NAMALWA (cell line): Measurements from ENCODE around the gene PKLR.
"Not testable (repeated sequence)": the region's sequence is repeated elsewhere in the genome, so short reads cannot be mapped to it uniquely, and the experiment has no call there.

Source experiments
- DNase-seq: peaks from one replicate; pipeline ENCODE4 v3.0.0-alpha.2; 2015; ENCODE audit warnings: low spot score

The PKLR gene

DNA sequence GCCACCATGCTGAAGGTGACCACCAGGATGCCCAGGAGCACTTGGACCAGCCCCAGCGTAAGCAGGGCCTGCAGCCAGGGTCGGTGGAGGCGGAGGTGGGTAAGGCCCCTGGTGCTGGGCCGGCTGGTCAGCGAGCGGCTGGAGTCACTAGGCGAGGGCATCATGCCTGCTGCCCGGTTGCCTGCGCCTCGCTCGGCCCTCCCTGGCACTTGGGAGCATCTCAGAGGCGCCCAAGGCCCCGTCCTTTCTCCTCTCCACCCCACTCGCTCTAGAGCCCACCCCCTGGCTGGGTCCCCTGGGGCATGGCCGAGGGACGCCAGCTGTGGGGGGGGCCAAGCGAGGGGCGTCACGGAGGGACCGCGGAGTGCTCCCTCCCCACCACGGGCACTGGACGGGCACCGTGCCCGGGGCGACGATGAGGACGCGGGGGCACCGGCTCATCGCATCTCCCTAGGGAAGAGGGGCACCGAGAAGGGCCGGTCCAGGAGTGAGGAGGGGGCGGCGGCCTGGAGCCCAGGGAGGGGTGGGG, 46.5 kb downstream of the PKLR start:
- DNase-seq: no peak

DNA sequence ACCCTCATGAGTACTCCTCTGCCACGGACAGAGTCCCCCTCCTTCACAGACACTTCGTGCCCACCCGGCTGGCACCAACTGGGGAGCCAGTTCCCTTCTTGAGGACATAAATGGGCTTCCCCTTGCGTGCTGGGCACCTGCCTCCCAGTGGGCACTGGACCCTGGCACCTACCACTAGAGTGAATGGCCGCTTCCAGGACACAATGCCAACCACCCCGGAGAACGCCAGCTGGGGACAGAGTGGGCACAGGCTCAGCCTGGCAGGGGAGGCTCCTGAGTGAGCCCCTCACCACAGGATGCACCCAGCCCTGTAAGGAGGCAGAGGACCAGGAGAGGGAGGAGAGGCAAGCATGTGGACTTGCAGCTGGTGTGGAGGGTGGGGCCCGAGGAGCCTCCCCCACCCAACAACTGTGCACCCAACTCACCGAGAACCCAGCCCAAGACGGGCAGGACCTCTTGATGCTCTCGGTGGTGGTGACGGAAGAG, 47.0 kb downstream of the PKLR start:
- no peak for DNase-seq

DNA sequence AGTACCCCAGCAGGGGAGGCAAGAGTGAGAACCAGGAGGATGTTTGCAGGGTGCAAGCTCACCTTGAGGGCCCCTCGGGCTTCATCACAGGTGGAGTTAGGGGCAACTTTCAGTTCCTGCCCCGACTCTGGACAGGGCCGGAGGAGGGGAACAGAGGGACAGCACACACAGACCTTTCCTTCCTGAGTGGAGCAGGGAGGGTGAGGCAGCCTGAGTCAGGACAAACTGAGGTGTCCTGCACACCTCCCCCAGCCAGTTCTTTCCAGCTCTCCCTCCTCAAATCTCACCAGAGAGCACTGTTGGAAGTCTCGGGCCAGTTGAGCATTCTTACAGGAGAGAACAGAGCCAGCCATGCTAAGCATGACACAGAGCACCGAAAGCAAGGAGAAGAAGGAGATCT, 47.4 kb downstream of the PKLR start:
- no peak for DNase-seq

GRCh38 chr1:155253208-155253607, 48.0 kb downstream of the PKLR start:
- DNase-seq: no peak

DNA sequence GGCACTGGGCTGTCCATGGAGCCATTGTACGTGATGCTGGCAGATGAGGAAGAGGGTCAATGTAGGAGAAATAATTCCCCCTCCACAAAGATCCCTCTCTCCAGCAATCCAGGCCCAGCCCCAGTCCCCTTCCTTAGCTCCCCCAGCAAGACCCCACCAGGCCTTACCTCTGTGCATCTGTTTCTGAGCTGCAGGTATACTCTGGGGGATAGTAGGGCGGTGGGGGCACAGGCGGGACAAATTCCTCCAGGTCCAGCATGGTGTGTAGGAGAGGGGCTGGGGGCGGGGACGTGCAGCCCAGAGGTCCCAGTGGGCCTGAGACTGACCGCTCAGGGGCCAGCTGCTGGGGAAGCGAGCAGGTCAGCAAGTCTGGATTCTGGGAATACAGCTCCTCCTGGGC, 49.7 kb downstream of the PKLR start:
- no peak for DNase-seq

DNA sequence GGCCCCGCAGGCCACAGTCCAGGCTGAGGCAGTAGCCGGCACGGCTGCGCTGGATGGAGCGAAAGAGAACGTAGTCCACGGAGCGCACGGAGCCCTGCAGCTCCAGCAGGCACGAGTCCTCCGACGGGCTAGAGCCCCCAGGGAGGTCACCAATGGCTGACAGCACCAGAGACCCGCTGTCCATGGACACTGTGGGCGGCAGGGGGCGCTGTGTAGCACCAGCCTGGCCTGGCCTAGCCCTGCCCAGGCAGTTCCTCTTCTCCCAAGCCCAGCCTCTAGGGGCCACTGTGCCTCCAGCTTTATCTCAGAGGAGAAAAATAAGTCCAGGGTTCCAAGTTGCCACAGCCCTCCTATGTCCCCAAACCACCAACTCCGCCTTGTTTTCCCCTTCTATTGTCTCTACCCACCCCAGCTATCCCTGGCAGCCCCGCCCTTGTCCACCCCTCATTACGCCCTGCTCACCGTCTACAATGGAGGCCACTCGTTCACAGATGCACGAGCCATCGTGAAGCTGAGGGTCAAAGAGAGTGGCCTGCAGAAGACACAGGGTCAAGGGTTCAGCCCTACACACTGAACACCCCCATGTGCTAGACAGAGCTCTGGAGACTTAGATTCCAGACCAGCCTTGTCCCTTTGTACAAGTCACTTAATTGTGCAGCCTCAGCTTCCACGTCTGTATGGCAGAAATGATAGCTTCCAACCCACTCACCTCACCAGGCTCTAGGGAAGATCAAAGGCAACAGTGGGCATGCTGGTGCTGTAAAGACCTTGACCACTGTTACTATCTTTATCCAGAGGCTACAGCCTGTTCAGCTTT, 50.4 kb downstream of the PKLR start:
- DNase-seq: peak; percentile 99

GRCh38 chr1:155250246-155250632, 51.0 kb downstream of the PKLR start:
- DNase-seq: no peak

GRCh38 chr1:155247667-155248553, 53.3 kb downstream of the PKLR start:
- DNase-seq: no peak

DNA sequence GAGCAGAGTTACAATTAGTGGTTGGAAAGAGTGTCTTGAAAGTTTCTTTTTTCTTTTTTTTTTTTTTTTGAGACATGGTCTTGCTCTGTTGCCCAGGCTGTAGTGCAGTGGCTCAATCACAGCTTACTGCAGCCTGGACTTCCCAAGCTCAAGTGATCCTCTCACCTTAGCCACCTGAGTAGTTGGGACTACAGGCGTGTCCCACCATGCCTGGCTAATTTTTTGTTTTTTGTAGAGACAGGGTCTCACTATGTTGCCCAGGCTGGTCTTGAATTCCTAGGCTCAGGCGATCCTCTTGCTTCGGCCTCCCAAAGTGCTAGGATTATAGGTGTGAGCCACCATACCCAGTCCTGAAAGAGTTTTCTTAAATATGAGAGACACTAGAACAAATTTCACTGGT, 54.4 kb downstream of the PKLR start:
- DNase-seq: not testable (repeated sequence)

GRCh38 chr1:155245163-155245524, 56.1 kb downstream of the PKLR start:
- DNase-seq: no peak

- DNase-seq: peak; percentile 100
These were observed 56.7 kb downstream of the PKLR start for GRCh38 chr1:155244368-155245162.

DNA sequence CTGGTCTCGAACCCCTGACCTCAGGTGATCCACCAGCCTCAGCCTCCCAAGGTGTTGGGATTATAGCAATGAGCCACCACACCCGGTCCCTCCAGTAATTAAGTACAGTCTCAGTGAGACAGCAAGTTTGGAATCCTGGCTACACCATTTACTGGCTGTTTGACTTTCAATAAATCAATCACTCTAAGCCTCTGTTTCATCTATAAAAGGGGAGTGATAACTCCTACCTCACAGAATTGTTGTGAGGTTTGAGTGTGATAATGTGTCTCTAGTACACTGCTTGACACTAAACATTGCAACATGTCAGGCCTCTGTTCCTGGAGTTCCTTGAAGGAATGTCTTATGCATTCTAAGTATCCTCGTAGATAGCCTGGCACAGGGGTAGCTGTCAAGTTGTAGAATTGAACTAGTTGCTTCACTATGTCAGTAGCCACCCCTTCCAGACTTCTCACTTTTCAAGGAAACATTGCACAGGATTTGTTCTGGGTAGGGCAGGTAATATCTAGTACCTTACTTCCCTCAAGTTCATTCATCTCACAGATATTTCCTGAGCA, 58.4 kb downstream of the PKLR start:
- DNase-seq: no peak

- no peak for DNase-seq
These were observed 59.4 kb downstream of the PKLR start for GRCh38 chr1:155241841-155242264.

DNA sequence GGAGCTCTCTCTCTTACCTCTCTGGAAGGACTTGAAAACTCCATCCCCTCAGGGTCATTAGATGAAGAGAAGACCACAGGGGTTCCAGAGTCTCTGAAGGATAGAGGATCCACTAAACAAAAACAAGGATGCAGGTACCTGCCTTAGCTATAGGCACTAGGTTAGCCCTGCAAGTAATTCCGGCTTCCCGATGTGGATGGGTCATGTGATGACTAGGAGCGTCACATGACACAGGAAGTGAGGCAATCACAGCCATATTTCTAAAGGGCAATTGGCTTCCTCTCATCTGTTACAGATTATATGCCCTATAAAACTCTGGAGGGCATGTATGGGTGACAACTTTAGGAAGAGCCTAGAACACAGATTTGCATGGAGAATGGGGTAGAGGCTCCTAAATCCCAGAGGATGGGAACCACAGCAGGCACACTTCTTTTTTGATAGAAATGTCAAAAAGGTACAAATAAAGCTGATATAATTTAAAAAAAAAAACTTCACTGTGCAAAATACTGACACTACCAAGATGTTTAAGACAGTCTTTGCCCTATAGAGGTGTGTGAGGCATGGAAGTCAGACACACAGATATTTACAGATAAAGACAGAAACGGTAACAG, 60.1 kb downstream of the PKLR start:
- peak; percentile 92 for DNase-seq
